AG04450 (cell line): ENCODE data around the gene SLC2A8. TPM values are rescaled to one million over a fixed set of nuclear protein-coding genes. Genes with fewer than 3 reads are reported as not detected.

ENCODE experiments used
- CTCF ChIA-PET: fragments of 300-600, 350-600 bp; formaldehyde crosslinking; extraction: SDS; loops from one replicate; lab custom pipeline; 2022; ENCODE audit warnings: antibody characterized with exemption, inconsistent platforms; lab: Charles Lee
- POLR2A ChIA-PET: fragments of 350-600 bp; formaldehyde crosslinking; extraction: SDS; loops from one replicate; lab custom pipeline; 2021; ENCODE audit warnings: antibody characterized with exemption, inconsistent platforms; lab: Yijun Ruan, JAX
- DNase-seq: peaks from one replicate; pipeline ENCODE4 v3.0.0-alpha.2; 2011; ENCODE audit warnings: low read depth, low spot score
- H3K27ac ChIP-seq: one replicate; pipeline ENCODE4 v1.5.1; 2012; ENCODE audit warnings: low read depth, low read length, control low read depth
- H3K27me3 ChIP-seq: one replicate; pipeline ENCODE4 v1.6.0; 2012; ENCODE audit warnings: low read length; ENCODE audit not compliant: control insufficient read depth, insufficient read depth
- H3K4me3 ChIP-seq: 2 replicates; pipeline ENCODE4 v1.5.1; 2011; ENCODE audit warnings: mild to moderate bottlenecking, low read depth, low read length, control low read depth
- H3K9me3 ChIP-seq: 2 replicates; pipeline ENCODE4 v1.5.1; 2012; ENCODE audit warnings: low read length; ENCODE audit not compliant: control insufficient read depth, insufficient read depth
- CTCF ChIP-seq: IDR thresholded peaks from 2 replicates; pipeline ENCODE4 v1.5.1; 2011; ENCODE audit warnings: low read depth, low read length, control low read depth, inconsistent platforms
- polyA plus RNA-seq: library from polyadenylated mRNA; depleted of rRNA; stranded (reverse); fragments of >200 nt; gene quantifications from 2 replicates; pipeline ENCODE4 v1.2.3, GENCODE V29; 2011

SLC2A8 gene
- polyA plus RNA-seq, 1 experiment = 6.3 TPM

- no peak for DNase-seq
- ChIA-PET POLR2A (interaction anchor here (0.6 kb wide), 1 partner anchor 45 kb away, joined by 4 read pairs; no protein-coding TSS in a partner anchor), CTCF (no interaction called here)
- Histone ChIP-seq H3K27me3 (no peaks in the 10 kb centered on the region), H3K4me3 (no peak overlapping the region), H3K27ac (no peak overlapping the region), H3K9me3 (no peaks in the 10 kb centered on the region)
- TF ChIP-seq CTCF = no peak
These were observed 43.1 kb upstream of the SLC2A8 start for GRCh38 chr9:127353882-127354281.

- ChIA-PET CTCF (no interaction called here), POLR2A (no interaction called here)
- Histone ChIP-seq H3K9me3 (no peaks in the 10 kb centered on the region), H3K27ac (no peak overlapping the region), H3K4me3 (no peak overlapping the region), H3K27me3 (no peaks in the 10 kb centered on the region)
- TF ChIP-seq CTCF = no peak
- no peak for DNase-seq
These were observed 40.1 kb upstream of the SLC2A8 start for GRCh38 chr9:127356906-127357305.

- H3K27ac ChIP-seq = no peak overlapping the region
These were observed 38.9 kb upstream of the SLC2A8 start for GRCh38 chr9:127358023-127358535.

GRCh38 chr9:127358770-127359169 is 38.2 kb upstream of the SLC2A8 start:
- Histone ChIP-seq H3K27ac (no peak overlapping the region), H3K27me3 (no peaks in the 10 kb centered on the region), H3K9me3 (no peaks in the 10 kb centered on the region), H3K4me3 (no peak overlapping the region)
- TF ChIP-seq CTCF = no peak
- ChIA-PET POLR2A (no interaction called here), CTCF (interaction anchor here (0.5 to 1.0 kb wide), 2 partner anchors 230 to 421 kb away, joined by 3 to 4 read pairs; no protein-coding TSS in a partner anchor)
- DNase-seq = no peak

More at GRCh38 chr9:127358023-127358535, 38.9 kb upstream of the SLC2A8 start:
- no peaks in the 10 kb centered on the region for H3K27me3 ChIP-seq
- ChIA-PET CTCF (no interaction called here), POLR2A (no interaction called here)
- H3K4me3 ChIP-seq = no peak overlapping the region
- DNase-seq = no peak
- H3K9me3 ChIP-seq = no peaks in the 10 kb centered on the region
- no peak for TF ChIP-seq CTCF

GRCh38 chr9:127360250-127360649 is 36.7 kb upstream of the SLC2A8 start:
- Histone ChIP-seq H3K27ac (no peak overlapping the region), H3K9me3 (no peaks in the 10 kb centered on the region), H3K4me3 (no peak overlapping the region), H3K27me3 (no peaks in the 10 kb centered on the region)
- no peak for DNase-seq
- ChIA-PET CTCF (interaction anchor here (0.7 to 1.6 kb wide), 10 partner anchors 9 to 436 kb away, joined by 3 to 7 read pairs (median 4); no protein-coding TSS in a partner anchor), POLR2A (interaction anchor here (0.6 to 1.3 kb wide), 2 partner anchors 45 to 91 kb away, joined by 3 read pairs; partner anchors contain the start of genes LRSAM1 and RPL12)
- TF ChIP-seq CTCF = peak; percentile 43
